Progenitor cell of endocrine pancreas (in vitro differentiated cells): ENCODE data around the gene G2E3. TPM values are rescaled to one million over a fixed set of nuclear protein-coding genes. Genes with fewer than 3 reads are reported as not detected.
A peak's percentile ranks its signal among the peaks of the same experiment; 100 is the strongest.

Experiments
- DNase-seq: peaks from one replicate; pipeline ENCODE4 v3.0.0; 2021; ENCODE audit warnings: low spot score; ENCODE audit not compliant: unreplicated experiment
- H3K27ac Mint-ChIP-seq: 2 replicates; pipeline ENCODE4 v1.8.0; 2021; ENCODE audit warnings: mild to moderate bottlenecking, moderate library complexity, mixed read lengths
- H3K27me3 Mint-ChIP-seq: 2 replicates; pipeline ENCODE4 v1.8.0; 2021; ENCODE audit warnings: mixed read lengths
- H3K36me3 Mint-ChIP-seq: 2 replicates; pipeline ENCODE4 v1.8.0; 2022; ENCODE audit warnings: mixed read lengths; ENCODE audit not compliant: insufficient read depth
- H3K4me1 Mint-ChIP-seq: 2 replicates; pipeline ENCODE4 v1.8.0; 2021; ENCODE audit warnings: low read depth, mixed read lengths
- H3K4me3 Mint-ChIP-seq: 2 replicates; pipeline ENCODE4 v1.8.0; 2021; ENCODE audit warnings: low read depth, mild to moderate bottlenecking, moderate library complexity, mixed read lengths
- H3K9me3 Mint-ChIP-seq: 2 replicates; pipeline ENCODE4 v1.8.0; 2021; ENCODE audit warnings: low read depth, mixed read lengths
- total RNA-seq: library from RNA; stranded (reverse); gene quantifications from 2 replicates; pipeline ENCODE4 v1.2.1, GENCODE V29; 2021
- TF ChIP-seq, protein P1 (sequence below): fragments of 200-600 bp; sonication (generic); IDR thresholded peaks from one replicate; pipeline ENCODE4 v1.5.0; 2021; ENCODE audit warnings: antibody characterized with exemption, mild to moderate bottlenecking; ENCODE audit not compliant: unreplicated experiment

The G2E3 gene
- total RNA-seq, 1 donor from 2014 or later: 31.4 TPM

DNA sequence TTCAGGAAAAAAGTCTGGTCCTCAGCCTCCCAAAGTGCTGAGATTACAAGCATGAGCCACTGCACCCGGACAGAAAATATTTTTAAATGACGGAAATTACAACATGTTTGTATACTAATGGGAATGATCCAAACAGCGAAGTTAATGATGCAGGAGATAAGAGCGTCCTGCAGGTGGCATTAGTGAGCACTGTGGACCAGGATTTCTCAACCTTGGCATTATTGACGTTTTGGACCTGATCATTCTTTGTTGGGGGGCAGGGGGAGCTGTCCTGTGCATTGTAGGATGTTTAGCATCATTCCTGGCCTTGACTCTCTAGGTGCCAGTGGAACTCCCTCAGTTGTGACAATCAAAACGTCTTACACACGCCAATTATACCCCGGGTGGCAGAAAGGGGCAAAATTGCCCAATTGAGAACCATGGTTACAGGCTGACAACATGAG lies 97.3 kb downstream of the G2E3 start:
- Mint-ChIP-seq H3K9me3 (no peaks in the 10 kb centered on the region), H3K4me3 (no peak overlapping the region), H3K27ac (no peak overlapping the region), H3K27me3 (no peaks in the 10 kb centered on the region), H3K4me1 (peaks cover 3% of the 10 kb centered on the region), H3K36me3 (peaks cover 16% of the 10 kb centered on the region)
- no peak for DNase-seq
- TF ChIP-seq, protein P1, sequence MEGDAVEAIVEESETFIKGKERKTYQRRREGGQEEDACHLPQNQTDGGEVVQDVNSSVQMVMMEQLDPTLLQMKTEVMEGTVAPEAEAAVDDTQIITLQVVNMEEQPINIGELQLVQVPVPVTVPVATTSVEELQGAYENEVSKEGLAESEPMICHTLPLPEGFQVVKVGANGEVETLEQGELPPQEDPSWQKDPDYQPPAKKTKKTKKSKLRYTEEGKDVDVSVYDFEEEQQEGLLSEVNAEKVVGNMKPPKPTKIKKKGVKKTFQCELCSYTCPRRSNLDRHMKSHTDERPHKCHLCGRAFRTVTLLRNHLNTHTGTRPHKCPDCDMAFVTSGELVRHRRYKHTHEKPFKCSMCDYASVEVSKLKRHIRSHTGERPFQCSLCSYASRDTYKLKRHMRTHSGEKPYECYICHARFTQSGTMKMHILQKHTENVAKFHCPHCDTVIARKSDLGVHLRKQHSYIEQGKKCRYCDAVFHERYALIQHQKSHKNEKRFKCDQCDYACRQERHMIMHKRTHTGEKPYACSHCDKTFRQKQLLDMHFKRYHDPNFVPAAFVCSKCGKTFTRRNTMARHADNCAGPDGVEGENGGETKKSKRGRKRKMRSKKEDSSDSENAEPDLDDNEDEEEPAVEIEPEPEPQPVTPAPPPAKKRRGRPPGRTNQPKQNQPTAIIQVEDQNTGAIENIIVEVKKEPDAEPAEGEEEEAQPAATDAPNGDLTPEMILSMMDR: peak; percentile 68

DNA sequence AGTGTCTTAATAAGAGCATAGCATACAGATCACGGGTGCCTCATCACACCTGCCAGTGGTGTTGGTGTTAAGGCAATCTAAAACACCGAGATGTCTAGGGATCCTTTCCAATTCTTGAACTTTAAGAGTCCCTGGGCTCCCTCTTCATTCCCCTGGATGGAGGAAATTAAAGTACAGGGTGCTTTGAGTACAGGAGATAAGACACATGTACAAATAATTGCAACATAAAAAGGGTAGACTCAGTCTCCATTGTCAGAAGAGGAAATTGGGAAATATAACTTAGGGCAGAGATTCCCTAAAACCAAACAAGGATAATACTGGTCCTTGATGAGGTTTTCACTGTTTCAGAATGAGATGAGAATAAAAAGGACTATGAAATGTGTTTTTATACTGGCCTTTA lies 98.1 kb downstream of the G2E3 start:
- Mint-ChIP-seq H3K36me3 (peaks cover 17% of the 10 kb centered on the region), H3K4me1 (peaks cover 3% of the 10 kb centered on the region), H3K9me3 (no peaks in the 10 kb centered on the region), H3K4me3 (no peak overlapping the region), H3K27me3 (no peaks in the 10 kb centered on the region), H3K27ac (no peak overlapping the region)
- TF ChIP-seq, protein P1: no peak
- no peak for DNase-seq

GRCh38 chr14:30657606-30658163 lies 98.7 kb downstream of the G2E3 start:
- no peak for DNase-seq
- no peak overlapping the region for H3K4me3 Mint-ChIP-seq
- H3K4me1 Mint-ChIP-seq: peaks cover 3% of the 10 kb centered on the region
- peaks cover 22% of the 10 kb centered on the region for H3K36me3 Mint-ChIP-seq
- TF ChIP-seq, protein P1: peak; percentile 44
- H3K27me3 Mint-ChIP-seq: no peaks in the 10 kb centered on the region
- H3K9me3 Mint-ChIP-seq: no peaks in the 10 kb centered on the region
- no peak overlapping the region for H3K27ac Mint-ChIP-seq

DNA sequence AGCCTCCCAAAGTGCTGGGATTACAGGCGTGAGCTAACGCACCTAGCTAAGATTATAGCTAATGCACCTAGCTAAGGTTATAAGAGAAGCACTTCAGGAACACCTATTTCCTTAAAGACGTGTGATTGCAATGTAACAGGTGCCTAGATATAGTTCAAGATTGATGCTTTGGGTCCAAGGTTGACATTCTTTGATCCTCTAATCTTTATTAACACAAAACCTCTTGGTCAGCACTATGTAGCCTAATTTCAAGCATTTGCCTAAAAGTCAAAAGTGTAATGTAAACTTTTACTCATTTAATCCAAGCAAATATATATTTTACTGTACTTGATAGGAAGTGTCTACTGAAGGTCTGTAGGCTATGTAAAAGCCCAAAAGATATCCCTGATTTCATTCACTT lies 99.7 kb downstream of the G2E3 start:
- Mint-ChIP-seq H3K36me3 (peaks cover 25% of the 10 kb centered on the region), H3K4me3 (no peak overlapping the region), H3K27ac (no peak overlapping the region), H3K27me3 (no peaks in the 10 kb centered on the region), H3K9me3 (no peaks in the 10 kb centered on the region), H3K4me1 (peaks cover 3% of the 10 kb centered on the region)
- TF ChIP-seq, protein P1: no peak
- DNase-seq: no peak

GRCh38 chr14:30669594-30669993 lies 110.6 kb downstream of the G2E3 start:
- TF ChIP-seq, protein P1: no peak
- DNase-seq: no peak
- H3K36me3 Mint-ChIP-seq: peaks cover 33% of the 10 kb centered on the region
- H3K4me1 Mint-ChIP-seq: no peaks in the 10 kb centered on the region
- H3K27me3 Mint-ChIP-seq: no peaks in the 10 kb centered on the region
- H3K9me3 Mint-ChIP-seq: peaks cover 14% of the 10 kb centered on the region
- H3K4me3 Mint-ChIP-seq: no peak overlapping the region
- H3K27ac Mint-ChIP-seq: no peak overlapping the region

Other genes starting within 250 kb of the G2E3 start
- gene SCFD1, start 63.2 kb downstream of the G2E3 start, total RNA-seq: 90.9 and 97.6 TPM in 2 replicates